Activated CD8-positive, alpha-beta memory T cell treated with anti-CD3 and anti-CD28 coated beads, Interleukin-2, amount 50 U/mL, for 48 hours (primary cell): ENCODE measurements around the gene KLHL22.
"Not testable (repeated sequence)": the region's sequence is repeated elsewhere in the genome, so short reads cannot be mapped to it uniquely, and the experiment has no call there.

ENCODE experiments used
- DNase-seq: peaks from one replicate; pipeline ENCODE4 v3.0.0-alpha.2; 2020

The KLHL22 gene

DNA sequence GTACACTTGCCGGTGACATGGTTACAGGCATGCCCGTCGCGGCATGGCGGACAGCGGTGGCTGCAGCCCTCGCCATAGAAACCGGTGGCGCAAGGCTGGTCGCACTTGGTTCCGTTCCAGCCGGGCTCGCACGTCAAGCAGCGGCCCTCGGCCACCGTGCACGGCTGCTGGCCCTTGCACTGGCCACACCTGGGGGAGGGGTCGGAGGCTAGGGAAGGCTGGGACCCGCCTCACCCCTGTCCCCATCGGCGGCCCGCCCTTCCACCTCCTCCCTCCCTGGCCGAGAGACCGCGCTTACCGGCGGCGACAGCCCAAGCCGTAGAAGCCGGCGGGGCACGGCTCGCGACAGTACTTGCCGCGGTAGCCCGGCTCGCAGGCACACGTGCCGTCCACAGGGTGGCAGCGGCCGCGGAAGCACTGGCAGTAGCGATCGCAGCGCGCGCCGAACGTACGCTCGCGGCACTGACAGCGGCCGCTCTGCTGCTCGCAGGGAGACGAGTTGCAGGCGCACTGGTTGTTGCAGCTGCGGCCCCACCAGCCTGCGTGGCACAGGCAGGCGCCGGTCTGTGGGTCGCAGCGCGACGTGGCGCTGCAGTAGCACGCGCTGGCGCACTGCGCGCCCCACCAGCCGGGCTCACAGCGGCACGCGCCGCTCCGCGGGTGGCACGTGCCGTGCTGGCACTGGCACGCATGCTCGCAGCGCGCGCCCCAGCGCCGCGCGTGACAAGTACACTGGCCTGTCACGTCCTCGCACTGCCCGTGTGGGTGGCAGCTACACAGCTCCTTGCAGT, 64.7 kb downstream of the KLHL22 start:
- DNase-seq, result peak; percentile 82

- peak; percentile 59 for DNase-seq
These were observed 65.4 kb downstream of the KLHL22 start for GRCh38 chr22:20430101-20430719.

GRCh38 chr22:20429254-20430100, 66.1 kb downstream of the KLHL22 start:
- peak; percentile 88 for DNase-seq

GRCh38 chr22:20428496-20429253, 66.9 kb downstream of the KLHL22 start:
- no peak for DNase-seq

DNA sequence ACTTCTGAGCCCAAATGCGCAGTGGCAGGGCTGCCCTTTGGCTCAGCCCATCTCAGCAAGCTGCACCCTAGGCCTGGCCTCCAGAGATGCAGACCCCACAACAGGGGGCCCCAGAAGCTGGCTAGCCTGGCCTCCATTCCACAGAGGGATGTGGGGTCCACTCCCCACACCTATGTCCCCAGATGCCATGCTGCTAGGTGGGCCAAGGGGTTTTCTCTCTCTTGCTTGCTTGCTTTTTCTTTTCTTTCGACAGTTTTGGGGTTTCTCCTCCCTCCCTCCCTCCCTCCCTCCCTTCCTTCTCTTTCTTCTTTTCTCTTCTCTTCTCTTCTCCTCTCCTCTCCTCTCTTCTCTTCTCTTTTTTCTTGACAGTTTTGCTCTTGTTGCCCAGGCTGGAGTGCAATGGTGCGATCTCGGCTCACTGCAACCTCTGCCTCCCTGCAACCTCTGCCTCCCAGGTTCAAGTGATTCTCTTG, 67.6 kb downstream of the KLHL22 start:
- DNase-seq, result no peak

DNA sequence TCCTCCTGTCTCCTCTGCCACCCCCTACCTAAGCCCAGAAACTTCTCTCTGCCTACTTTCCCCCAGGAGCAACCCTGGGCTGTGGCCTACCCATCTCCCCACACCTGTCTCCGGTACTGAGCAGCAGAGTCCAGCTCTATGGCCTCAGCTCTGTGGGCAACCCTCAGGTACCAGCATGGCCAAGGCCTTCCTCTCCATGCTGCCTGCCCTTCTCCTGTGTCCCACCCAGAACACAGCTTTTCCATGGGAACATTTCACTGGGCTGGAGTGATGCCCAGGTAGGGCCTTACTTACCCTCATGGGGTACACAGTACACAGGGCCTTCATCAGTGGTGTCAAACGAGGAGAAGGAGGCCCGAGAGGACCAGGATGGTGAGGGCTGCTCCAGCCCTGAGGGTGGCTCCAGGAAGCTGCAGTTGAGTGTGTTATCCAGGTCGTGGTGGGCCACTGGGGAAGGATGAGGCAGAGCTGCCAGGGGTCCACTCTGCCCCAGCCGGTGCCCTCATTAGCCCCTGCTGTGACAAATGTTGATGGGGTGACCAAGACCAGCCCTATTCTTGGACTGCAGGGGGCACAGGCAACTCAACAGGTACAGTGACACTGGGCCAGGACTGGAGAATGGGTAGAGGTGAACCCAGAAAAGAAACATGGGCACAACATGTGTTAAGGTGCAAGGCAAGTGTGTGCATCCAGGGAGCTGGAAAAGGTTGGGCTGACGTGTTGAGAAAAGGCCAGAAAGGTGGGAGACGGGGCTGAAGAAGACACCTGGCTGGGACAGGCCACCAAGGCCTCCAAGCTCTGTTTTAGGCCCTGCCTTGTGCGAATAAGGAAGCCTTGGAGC, 68.3 kb downstream of the KLHL22 start:
- DNase-seq, result no peak

DNA sequence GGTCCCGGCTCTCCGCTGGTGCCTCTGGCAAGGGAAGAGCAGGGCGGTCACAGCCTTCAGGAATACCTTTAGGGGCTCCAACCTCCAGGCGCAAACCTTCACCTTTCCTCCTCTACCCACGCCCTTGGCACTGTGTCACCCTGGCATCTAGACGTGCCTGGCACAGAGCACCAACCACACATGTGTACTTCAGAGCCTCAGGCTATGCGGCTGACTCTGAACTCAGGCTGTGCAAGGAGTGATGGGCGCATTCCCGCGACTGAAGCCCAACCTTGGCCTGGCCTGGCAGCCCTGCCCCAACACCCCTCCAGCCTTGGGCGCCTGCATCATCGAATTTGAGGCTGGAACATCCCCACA, 69.4 kb downstream of the KLHL22 start:
- no peak for DNase-seq

DNA sequence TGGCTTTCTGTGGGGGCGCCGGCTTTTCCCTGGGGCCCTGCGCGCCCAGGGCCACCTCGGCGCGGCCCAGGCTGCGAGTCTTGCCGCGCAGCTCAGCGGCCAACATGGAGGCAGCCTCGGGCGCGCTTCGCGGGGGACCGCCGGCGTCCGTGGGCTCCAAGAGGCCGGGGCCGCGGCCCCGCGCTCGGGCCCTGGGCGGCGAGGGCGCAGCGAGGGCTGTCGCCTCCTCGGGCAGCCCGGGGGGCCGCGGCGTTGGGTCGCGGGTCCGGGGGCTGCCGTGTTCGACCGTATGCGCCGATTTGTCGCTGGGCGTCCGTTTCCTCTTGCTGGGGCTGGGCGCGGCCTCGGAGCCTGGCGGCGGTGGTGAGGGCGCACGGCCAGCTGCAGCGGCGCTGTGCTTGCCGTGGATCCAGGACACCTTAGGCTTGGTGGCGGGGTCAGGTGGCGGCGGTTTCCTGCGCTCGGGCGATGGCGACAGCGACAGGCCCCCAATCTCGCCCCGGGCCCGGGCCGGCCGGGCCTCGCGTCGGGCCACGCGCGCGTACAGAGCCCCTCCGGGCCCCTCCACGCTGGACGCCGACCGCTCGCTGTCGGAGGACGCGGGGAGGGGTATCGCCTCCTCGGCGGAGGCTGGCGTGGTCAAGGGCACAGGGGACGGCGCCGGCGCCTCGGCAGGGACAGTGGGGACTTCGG, 69.9 kb downstream of the KLHL22 start:
- no peak for DNase-seq

DNA sequence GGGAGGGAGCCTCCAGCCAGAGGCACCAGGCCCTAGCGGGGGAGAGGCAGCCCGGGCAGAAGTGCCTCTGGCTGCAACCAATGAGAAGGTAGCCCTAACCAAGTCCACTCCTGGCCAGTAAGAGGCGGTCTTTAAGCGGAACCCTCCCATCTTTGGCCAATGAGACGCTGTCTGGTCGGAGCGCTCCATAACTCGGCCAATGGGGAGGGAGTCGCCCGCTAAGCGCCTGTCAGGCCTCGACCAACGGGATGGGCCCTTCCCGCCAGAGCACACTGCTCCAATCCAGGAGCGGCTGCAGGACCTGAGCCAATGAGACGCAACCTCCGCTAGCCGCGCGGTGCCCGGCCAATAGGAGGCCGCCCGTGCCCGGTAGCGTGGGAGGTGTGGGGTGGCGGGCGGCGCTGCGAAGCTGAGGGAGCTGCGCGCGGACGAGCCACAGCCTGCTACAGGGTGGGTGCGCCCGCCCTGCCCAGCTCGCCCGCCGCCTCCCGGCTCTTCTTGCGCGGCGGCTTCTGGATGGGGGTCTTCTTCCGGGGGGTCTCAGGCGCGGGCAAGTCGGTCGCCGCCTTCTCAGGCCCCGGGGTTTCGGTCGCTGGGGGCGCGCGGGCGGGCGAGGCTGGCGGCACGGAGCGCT, 70.5 kb downstream of the KLHL22 start:
- DNase-seq, result no peak

DNA sequence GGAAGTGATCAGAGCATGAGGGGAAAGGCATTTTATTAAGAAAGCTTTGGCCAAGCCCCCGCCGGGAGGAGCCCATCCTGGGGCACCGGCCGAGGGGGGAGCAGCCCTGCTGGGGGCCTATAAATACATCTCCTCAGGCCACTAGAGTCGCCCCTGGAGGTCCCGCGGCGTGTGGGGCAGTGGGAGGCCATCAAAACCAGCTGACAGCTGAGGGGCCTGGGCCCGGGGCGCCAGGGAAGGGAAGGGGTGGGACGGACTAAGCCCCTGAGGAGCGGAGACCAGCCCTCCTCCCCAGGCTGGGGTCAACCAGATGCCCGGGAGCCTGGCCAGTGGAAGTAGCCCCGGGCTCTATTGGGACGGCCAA, 71.0 kb downstream of the KLHL22 start:
- DNase-seq, result no peak

GRCh38 chr22:20423906-20424551, 71.6 kb downstream of the KLHL22 start:
- DNase-seq, result no peak

DNA sequence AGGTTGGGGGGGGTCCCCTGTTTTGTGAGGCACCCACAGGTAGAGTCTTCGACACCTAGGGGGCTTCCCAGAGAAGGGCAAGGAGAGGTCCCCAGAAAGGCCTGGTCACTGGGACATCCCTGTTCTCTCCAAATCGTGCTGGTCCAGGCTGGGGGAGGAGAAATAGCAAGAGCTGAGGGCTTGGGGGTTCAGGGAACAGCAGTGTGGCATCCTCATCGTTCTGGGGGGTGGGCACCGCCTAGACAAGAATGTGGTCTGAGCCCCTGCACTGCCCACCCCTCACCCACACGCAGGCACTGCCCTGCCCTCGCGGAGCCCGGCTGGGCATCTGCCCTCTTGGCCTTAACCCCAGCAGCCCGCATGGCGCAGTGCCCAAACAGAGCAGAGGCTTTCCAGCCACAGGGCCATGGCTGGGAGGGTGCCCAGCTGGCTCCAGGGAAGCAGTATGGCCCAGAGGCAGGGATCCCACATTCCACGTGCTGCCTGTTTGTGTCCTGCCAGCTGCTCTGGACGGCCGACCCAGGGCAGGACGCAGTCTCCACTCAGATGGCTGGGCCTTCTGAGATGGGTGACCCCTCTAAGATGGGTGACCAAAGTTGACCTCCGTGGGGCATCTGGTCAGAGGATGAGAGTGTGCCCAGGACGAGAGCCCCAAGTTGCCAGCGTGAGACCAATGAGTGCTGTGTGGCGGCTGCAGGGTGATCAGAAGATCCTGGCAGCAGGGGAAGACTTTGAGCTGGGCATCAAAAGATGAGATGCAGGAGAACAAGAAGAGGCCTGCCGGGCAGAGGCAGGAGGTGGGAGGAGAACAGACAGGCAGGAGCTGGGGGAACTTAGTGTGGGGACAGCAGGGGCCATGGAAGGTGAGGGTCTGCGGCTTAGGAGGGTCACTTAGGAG, 72.3 kb downstream of the KLHL22 start:
- DNase-seq, result no peak

- no peak for DNase-seq
These were observed 73.2 kb downstream of the KLHL22 start for GRCh38 chr22:20422271-20423007.

- DNase-seq, result no peak
These were observed 74.1 kb downstream of the KLHL22 start for GRCh38 chr22:20421507-20421874.

DNA sequence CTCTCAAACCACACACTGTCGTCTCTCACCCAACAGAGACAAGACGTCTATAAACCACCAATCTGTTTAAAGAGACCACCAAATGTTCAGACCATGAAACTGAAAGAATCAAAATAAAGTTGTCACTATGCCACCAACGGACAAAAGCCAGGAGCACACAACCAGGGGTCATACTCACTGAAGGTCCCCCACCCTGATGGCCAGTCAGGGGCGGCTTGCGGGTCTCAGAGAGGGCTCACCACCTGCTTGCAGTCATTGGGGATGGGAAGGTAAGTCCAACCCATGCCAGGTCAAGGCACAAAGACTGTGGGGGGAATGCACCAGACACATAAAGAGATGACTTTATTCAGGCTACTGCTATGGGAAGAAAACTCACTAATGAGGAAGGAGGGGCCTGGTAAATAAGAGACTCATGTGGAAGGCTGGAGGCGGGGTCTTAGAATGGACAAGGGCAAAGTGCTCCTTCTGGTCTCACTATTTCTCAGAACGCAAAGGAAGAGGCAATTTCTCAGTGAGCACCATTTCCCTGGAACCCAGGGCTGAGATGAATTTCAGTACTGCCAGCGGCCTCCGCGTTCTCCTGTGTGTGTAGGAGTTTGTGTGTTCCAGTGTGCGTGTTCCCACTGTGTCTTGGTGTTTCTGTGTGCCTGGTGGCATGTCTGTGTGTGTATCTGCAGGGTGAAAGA, 75.3 kb downstream of the KLHL22 start:
- DNase-seq, result no peak

DNA sequence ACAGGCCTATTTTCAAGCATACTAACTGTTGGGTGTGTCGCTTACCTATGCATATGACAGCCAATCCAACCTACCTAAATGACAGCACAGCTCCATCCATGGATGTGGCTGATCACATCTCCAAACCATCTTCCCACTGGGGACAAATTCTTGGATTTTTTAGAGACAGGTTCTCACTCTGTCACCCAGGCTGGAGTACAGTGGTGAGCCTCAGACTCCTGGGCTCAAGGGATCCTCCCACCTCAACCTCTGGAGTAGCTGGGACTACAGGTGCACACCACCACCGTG, 76.0 kb downstream of the KLHL22 start:
- no peak for DNase-seq

GRCh38 chr22:20418211-20418788, 77.3 kb downstream of the KLHL22 start:
- DNase-seq, result peak; percentile 86

DNA sequence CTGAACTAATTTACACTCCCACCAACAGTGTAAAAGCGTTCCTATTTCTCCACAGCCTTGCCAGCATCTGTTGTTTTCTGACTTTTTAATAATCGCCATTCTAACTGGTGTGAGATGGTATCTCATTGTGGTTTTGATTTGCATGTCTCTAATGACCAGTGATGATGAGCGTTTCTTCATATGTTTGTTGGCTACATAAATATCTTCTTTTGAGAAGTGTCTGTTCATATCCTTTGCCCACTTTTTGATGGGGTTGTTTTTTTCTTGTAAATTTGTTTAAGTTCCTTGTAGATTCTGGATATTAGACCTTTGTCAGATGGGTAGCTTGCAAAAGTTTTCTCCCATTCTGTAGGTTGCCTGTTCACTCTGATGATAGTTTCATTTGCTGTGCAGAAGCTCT, 79.9 kb downstream of the KLHL22 start:
- not testable (repeated sequence) for DNase-seq
